Stimulated activated CD4-positive, alpha-beta T cell treated with anti-CD3 and anti-CD28 coated beads, Interleukin-4, amount 100 ng/mL, for 48 hours (primary cell): ENCODE results near the gene FADS3.

Experiments used
- DNase-seq, 2 donors: peaks; one replicate each; pipeline ENCODE4 v3.0.0-alpha.2; 2020; ENCODE audit warnings: low read depth in 2 of 2

Gene FADS3

GRCh38 chr11:61913699-61914395 lies 22.5 kb upstream of the FADS3 start:
- DNase-seq, result no peak

- no peak for DNase-seq
These were observed 21.8 kb upstream of the FADS3 start for GRCh38 chr11:61912991-61913698.

- no peak for DNase-seq
These were observed 21.2 kb upstream of the FADS3 start for GRCh38 chr11:61912530-61912898.

- DNase-seq, result no peak
These were observed 20.6 kb upstream of the FADS3 start for GRCh38 chr11:61911701-61912529.

GRCh38 chr11:61911128-61911700 lies 19.9 kb upstream of the FADS3 start:
- DNase-seq, result no peak

GRCh38 chr11:61910187-61911127 lies 19.1 kb upstream of the FADS3 start:
- DNase-seq, result no peak

- DNase-seq, result no peak
These were observed 17.5 kb upstream of the FADS3 start for GRCh38 chr11:61908730-61909316.

GRCh38 chr11:61907871-61908729 lies 16.8 kb upstream of the FADS3 start:
- DNase-seq, result no peak

- DNase-seq, result no peak
These were observed 15.9 kb upstream of the FADS3 start for GRCh38 chr11:61907282-61907681.

- DNase-seq, result no peak
These were observed 15.2 kb upstream of the FADS3 start for GRCh38 chr11:61906522-61906909.

- no peak for DNase-seq
These were observed 14.6 kb upstream of the FADS3 start for GRCh38 chr11:61905801-61906521.

GRCh38 chr11:61905067-61905696 lies 13.8 kb upstream of the FADS3 start:
- DNase-seq, result no peak

- DNase-seq, result no peak
These were observed 13.2 kb upstream of the FADS3 start for GRCh38 chr11:61904539-61905048.

GRCh38 chr11:61903845-61904244 lies 12.5 kb upstream of the FADS3 start:
- DNase-seq, result no peak

GRCh38 chr11:61902313-61902712 lies 11.0 kb upstream of the FADS3 start:
- DNase-seq, result no peak

GRCh38 chr11:61901397-61901796 lies 10.1 kb upstream of the FADS3 start:
- no peak for DNase-seq

GRCh38 chr11:61900251-61900650 lies 8.9 kb upstream of the FADS3 start:
- no peak for DNase-seq

- peak; percentile 82 to 97 for DNase-seq
These were observed 7.9 kb upstream of the FADS3 start for GRCh38 chr11:61899146-61899841.
